Left renal cortex interstitium (tissue), 4 donors: Measurements from ENCODE around the gene ATP6V1G1. TPM values are rescaled to one million over a fixed set of nuclear protein-coding genes. Genes with fewer than 3 reads are reported as not detected.

ENCODE experiments used
- DNase-seq, 4 donors: peaks; one replicate each; pipeline ENCODE4 v3.0.0-alpha.2; 2013; ENCODE audit warnings: low read depth in 4 of 4, low spot score in 2 of 4, missing footprints in 1 of 4
- polyA plus RNA-seq, 4 donors: library from polyadenylated mRNA; unstranded; fragments of 120-200 nt; gene quantifications; one replicate each; pipeline ENCODE4 v1.2.1, GENCODE V29; 2013; ENCODE audit not compliant: insufficient read length in 4 of 4

ATP6V1G1 gene
- polyA plus RNA-seq, 4 donors: 221 to 302 (median 247) TPM

DNA sequence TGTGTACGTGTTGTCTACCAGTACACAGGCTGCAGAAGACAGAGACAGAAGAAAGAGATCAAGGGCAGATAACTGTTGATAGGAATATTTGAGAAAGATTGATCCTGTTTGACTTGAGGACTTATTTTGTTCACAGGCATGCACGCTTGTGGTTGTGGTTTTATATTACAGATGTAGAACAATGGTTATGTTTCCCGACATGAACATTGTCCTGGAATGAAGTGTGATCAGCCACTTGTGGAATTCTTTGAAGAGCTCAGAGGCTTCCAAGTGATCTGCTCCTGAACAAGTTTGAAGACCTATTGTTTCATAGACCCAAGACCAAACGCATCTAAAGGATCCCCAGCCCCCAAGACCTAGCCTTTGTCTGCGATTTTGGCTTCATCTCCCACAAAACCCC, 56.3 kb downstream of the ATP6V1G1 start:
- DNase-seq: no peak

Other genes starting within 250 kb of the ATP6V1G1 start
- 10 to 100 TPM; 11.0 to 18.6 (median 14.5) TPM for gene AKNA, start 199.8 kb upstream of the ATP6V1G1 start, polyA plus RNA-seq
- 10 to 100 TPM in 2 of 4 donors, 1 to 10 TPM in 2; 5.9 to 18.1 (median 10.3) TPM for gene WHRN, start 82.3 kb upstream of the ATP6V1G1 start, polyA plus RNA-seq
- 10 to 100 TPM in 1 of 4 donors, 1 to 10 TPM in 3; 8.5 to 10.6 (median 9.6) TPM for gene TMEM268, start 23.5 kb downstream of the ATP6V1G1 start, polyA plus RNA-seq
- not detected for gene TEX53, start 70.0 kb downstream of the ATP6V1G1 start, polyA plus RNA-seq
- not detected for gene TEX48, start 94.4 kb downstream of the ATP6V1G1 start, polyA plus RNA-seq
- gene TNFSF15, start 218.3 kb downstream of the ATP6V1G1 start, polyA plus RNA-seq: 1 to 10 TPM; 4.4 to 9.0 (median 6.4) TPM